ENCODE data around the gene UBE4B. TPM values are rescaled to one million over a fixed set of nuclear protein-coding genes. Genes with fewer than 3 reads are reported as not detected.

The UBE4B gene
- total and polyA plus RNA-seq, 10 of the 15 experiments (the other 5 are each of a cell fraction or from before 2014, with no cell fraction given), result 2.9 to 32.6 (median 20.7) TPM

DNA sequence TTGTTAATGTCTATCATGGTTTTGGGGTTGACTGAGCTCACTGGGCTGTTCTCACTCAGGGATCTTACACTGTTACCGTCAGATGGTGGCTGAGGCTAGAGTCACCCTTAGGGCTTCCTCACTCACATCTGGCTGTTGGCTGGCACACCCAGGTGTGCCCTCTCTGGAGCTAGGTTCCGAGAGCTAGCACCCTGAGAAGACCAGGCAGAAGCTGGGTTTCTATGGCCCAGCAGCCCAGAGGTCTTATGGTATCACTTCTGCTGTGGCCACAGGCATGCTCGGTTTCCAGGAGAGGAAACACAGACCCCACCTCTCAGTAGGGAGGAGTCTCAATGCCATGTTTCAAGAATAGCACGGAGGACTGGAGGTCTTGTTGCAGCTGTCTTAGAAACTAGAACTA lies 156.9 kb downstream of the UBE4B start:
- Histone ChIP-seq H4K20me1 (ENCODE audit: control insufficient read depth, insufficient read depth) (no peaks in the 10 kb centered on the region), H3K27me3 (replicated peaks in 1 of 2; ENCODE audit: control insufficient read depth in 2 of 2, insufficient read depth in 2 of 2, low read length in 1 of 2) (no peaks in the 10 kb centered on the region), H3K4me1 (ENCODE audit: control insufficient read depth, insufficient read depth, low read length) (peaks cover 4% of the 10 kb centered on the region; the same call in 1 of the 2 replicates), H3K4me3 (no peak overlapping the region; the same call in 1 of the 2 replicates), H2AFZ (ENCODE audit: control insufficient read depth, low read depth, low read length) (peak overlapping the region; percentile 77), H3K79me2 (ENCODE audit: control insufficient read depth, insufficient read depth, low read length) (no peaks in the 10 kb centered on the region), H3K27ac (ENCODE audit: control insufficient read depth, insufficient read depth) (peak overlapping the region; percentile 50; the same call in 1 of the 2 replicates), H3K36me3 (ENCODE audit: control insufficient read depth in 2 of 2, insufficient read depth in 2 of 2, low read length in 1 of 2) (no peaks in the 10 kb centered on the region), H3K9me3 (replicated peaks; ENCODE audit: control insufficient read depth, insufficient read depth, low read length) (no peaks in the 10 kb centered on the region), H3K9ac (ENCODE audit: control insufficient read depth, insufficient read depth, low read length) (no peak overlapping the region), H3K4me2 (ENCODE audit: control insufficient read depth, insufficient read depth) (peak overlapping the region; percentile 7; the same call in 1 of the 2 replicates)
- FAIRE-seq, result peak; percentile 41
- intact Hi-C loops (cut with micrococcal nuclease; ENCODE audit: unreplicated experiment) (no loop called here), in situ Hi-C loops (cut with MboI) (no loop called here)
- 21% methylated on average over 4 of the region's 4 CpGs for WGBS (ENCODE audit: insufficient coverage, insufficient replicate concordance, low lambda C conversion rate, missing lambda C conversion rate)
- SMC1A ChIA-PET (ENCODE audit: uncharacterized antibody, unreplicated experiment), result interaction anchor here (0.6 to 1.7 kb wide), 4 partner anchors 19 to 433 kb away, joined by 3 to 5 read pairs (median 4); no protein-coding TSS in a partner anchor
- CTCF ChIA-PET, result interaction anchor here (1.2 to 1.7 kb wide), 2 partner anchors 14 to 20 kb away, joined by 3 to 5 read pairs; no protein-coding TSS in a partner anchor
- TF ChIP-seq SIN3A (IDR thresholded peaks at IDR 0.05; ENCODE audit: low read depth, low read length) (no peak), SPI1 (IDR thresholded peaks at IDR 0.05; ENCODE audit: borderline replicate concordance, insufficient read depth, low read depth, low read length) (peak; percentile 39; the same call in 1 of the 2 replicates), WRNIP1 (IDR thresholded peaks at IDR 0.05; ENCODE audit: borderline replicate concordance, low read depth, low read length) (no peak)
- no TSS peak for BruUV-seq (replicated peaks)
- RAD21 ChIA-PET (ENCODE audit: unreplicated experiment), result no interaction called here
- POLR2A ChIA-PET, result interaction anchor here (0.7 to 1.0 kb wide), 2 partner anchors 10 to 15 kb away, joined by 3 to 4 read pairs; no protein-coding TSS in a partner anchor
- DNase-seq (ENCODE audit: low read depth, low spot score), result peak; percentile 37
- peak; percentile 90 for ATAC-seq

DNA sequence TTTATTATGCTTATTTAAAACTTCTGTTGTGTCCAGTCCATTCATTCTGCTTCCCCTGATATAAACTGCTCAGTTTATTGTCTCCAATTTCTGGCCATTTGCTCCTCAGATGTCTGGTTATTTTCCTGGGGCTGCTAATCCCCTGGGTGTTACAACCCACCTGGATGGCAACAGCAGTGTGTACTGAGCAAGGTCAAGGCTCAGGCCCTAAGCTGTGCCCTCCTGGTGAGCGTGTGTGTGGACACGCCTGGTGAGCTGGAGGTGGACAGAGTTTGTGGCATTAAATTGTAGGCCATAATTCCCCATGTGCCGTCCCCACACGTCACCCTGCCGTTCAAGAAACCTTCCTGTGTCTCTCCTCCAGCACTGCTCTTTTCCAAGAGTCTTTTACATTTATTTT lies 159.5 kb downstream of the UBE4B start:
- ATAC-seq, result no peak
- no peak for FAIRE-seq
- no peak overlapping the region for H3K27ac ChIP-seq (ENCODE audit: control insufficient read depth, insufficient read depth)
- in situ Hi-C loops (cut with MboI) (no loop called here), intact Hi-C loops (cut with micrococcal nuclease; ENCODE audit: unreplicated experiment) (no loop called here)
- H3K79me2 ChIP-seq (ENCODE audit: control insufficient read depth, insufficient read depth, low read length), result no peaks in the 10 kb centered on the region
- peaks cover 4% of the 10 kb centered on the region; the same call in 1 of the 2 replicates for H3K4me1 ChIP-seq (ENCODE audit: control insufficient read depth, insufficient read depth, low read length)
- no peak for DNase-seq (ENCODE audit: low read depth, low spot score)
- H3K4me3 ChIP-seq, result no peak overlapping the region
- ChIA-PET SMC1A (ENCODE audit: uncharacterized antibody, unreplicated experiment) (interaction anchor here (0.9 kb wide), 1 partner anchor 25 kb away, joined by 3 read pairs; no protein-coding TSS in a partner anchor), RAD21 (ENCODE audit: unreplicated experiment) (no interaction called here), POLR2A (no interaction called here), CTCF (interaction anchor here (0.6 to 0.7 kb wide), 2 partner anchors 24 to 139 kb away, joined by 3 to 4 read pairs; no protein-coding TSS in a partner anchor)
- no peaks in the 10 kb centered on the region for H3K9me3 ChIP-seq (replicated peaks; ENCODE audit: control insufficient read depth, insufficient read depth, low read length)
- no peaks in the 10 kb centered on the region for H4K20me1 ChIP-seq (ENCODE audit: control insufficient read depth, insufficient read depth)
- 63% methylated on average over 5 of the region's 5 CpGs for WGBS (ENCODE audit: insufficient coverage, insufficient replicate concordance, low lambda C conversion rate, missing lambda C conversion rate)
- H2AFZ ChIP-seq (ENCODE audit: control insufficient read depth, low read depth, low read length), result no peak overlapping the region
- BruUV-seq (replicated peaks), result no TSS peak
- no peaks in the 10 kb centered on the region for H3K36me3 ChIP-seq (ENCODE audit: control insufficient read depth in 2 of 2, insufficient read depth in 2 of 2, low read length in 1 of 2)
- no peak overlapping the region for H3K4me2 ChIP-seq (ENCODE audit: control insufficient read depth, insufficient read depth)
- no peak overlapping the region for H3K9ac ChIP-seq (ENCODE audit: control insufficient read depth, insufficient read depth, low read length)
- H3K27me3 ChIP-seq (replicated peaks in 1 of 2; ENCODE audit: control insufficient read depth in 2 of 2, insufficient read depth in 2 of 2, low read length in 1 of 2), result no peaks in the 10 kb centered on the region
- TF ChIP-seq TCF7 (IDR thresholded peaks at IDR 0.05; ENCODE audit: borderline replicate concordance) (no peak), ZNF384 (IDR thresholded peaks at IDR 0.05; ENCODE audit: borderline replicate concordance, low read depth, low read length) (no peak), NBN (IDR thresholded peaks at IDR 0.05) (no peak), IRF4 (IDR thresholded peaks at IDR 0.05; ENCODE audit: low read depth, low read length) (no peak), SIN3A (IDR thresholded peaks at IDR 0.05; ENCODE audit: low read depth, low read length) (no peak), EGR1 (IDR thresholded peaks at IDR 0.05; ENCODE audit: borderline replicate concordance in 1 of 2, low read depth in 2 of 2, low read length in 2 of 2) (no peak), CHD4 (IDR thresholded peaks at IDR 0.05) (no peak), ZSCAN29 (IDR thresholded peaks at IDR 0.05) (no peak)
- TF ChIP-seq, protein P1, sequence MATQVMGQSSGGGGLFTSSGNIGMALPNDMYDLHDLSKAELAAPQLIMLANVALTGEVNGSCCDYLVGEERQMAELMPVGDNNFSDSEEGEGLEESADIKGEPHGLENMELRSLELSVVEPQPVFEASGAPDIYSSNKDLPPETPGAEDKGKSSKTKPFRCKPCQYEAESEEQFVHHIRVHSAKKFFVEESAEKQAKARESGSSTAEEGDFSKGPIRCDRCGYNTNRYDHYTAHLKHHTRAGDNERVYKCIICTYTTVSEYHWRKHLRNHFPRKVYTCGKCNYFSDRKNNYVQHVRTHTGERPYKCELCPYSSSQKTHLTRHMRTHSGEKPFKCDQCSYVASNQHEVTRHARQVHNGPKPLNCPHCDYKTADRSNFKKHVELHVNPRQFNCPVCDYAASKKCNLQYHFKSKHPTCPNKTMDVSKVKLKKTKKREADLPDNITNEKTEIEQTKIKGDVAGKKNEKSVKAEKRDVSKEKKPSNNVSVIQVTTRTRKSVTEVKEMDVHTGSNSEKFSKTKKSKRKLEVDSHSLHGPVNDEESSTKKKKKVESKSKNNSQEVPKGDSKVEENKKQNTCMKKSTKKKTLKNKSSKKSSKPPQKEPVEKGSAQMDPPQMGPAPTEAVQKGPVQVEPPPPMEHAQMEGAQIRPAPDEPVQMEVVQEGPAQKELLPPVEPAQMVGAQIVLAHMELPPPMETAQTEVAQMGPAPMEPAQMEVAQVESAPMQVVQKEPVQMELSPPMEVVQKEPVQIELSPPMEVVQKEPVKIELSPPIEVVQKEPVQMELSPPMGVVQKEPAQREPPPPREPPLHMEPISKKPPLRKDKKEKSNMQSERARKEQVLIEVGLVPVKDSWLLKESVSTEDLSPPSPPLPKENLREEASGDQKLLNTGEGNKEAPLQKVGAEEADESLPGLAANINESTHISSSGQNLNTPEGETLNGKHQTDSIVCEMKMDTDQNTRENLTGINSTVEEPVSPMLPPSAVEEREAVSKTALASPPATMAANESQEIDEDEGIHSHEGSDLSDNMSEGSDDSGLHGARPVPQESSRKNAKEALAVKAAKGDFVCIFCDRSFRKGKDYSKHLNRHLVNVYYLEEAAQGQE (IDR thresholded peaks at IDR 0.05; ENCODE audit: low read depth, low read length), result no peak
- TF ChIP-seq, protein P2, sequence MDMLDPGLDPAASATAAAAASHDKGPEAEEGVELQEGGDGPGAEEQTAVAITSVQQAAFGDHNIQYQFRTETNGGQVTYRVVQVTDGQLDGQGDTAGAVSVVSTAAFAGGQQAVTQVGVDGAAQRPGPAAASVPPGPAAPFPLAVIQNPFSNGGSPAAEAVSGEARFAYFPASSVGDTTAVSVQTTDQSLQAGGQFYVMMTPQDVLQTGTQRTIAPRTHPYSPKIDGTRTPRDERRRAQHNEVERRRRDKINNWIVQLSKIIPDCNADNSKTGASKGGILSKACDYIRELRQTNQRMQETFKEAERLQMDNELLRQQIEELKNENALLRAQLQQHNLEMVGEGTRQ (IDR thresholded peaks at IDR 0.05; ENCODE audit: borderline replicate concordance, low read depth, low read length), result no peak
